Measurements from ENCODE around the gene RPS27L.

DNA sequence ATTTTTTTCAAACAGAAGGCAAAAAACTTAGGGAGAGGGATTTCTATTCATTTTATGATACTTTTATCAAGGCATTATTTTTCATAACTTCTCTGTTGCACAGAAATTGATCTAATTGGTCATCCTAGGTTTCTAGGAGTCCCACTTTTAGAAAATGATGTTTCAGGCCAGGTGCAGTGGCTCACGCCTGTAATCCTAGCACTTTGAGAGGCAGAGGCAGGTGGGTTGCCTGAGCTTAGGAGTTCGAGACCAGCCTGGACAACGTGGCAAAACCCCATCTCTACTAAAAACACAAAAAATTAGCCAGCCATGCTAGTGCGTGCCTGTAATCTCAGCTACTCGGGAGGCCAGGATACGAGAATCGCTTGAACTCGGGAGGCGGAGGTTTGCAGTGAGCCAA, 32.8 kb downstream of the RPS27L start:
- TF ChIP-seq, protein P1, sequence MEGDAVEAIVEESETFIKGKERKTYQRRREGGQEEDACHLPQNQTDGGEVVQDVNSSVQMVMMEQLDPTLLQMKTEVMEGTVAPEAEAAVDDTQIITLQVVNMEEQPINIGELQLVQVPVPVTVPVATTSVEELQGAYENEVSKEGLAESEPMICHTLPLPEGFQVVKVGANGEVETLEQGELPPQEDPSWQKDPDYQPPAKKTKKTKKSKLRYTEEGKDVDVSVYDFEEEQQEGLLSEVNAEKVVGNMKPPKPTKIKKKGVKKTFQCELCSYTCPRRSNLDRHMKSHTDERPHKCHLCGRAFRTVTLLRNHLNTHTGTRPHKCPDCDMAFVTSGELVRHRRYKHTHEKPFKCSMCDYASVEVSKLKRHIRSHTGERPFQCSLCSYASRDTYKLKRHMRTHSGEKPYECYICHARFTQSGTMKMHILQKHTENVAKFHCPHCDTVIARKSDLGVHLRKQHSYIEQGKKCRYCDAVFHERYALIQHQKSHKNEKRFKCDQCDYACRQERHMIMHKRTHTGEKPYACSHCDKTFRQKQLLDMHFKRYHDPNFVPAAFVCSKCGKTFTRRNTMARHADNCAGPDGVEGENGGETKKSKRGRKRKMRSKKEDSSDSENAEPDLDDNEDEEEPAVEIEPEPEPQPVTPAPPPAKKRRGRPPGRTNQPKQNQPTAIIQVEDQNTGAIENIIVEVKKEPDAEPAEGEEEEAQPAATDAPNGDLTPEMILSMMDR (IDR thresholded peaks at IDR 0.05): no peak
- TF ChIP-seq POLR2A (IDR thresholded peaks at IDR 0.05): no peak
